K562 (cell line): ENCODE data around the gene DNAJB6. TPM values are rescaled to one million over a fixed set of nuclear protein-coding genes. Genes with fewer than 3 reads are reported as not detected.

Experiments
- BDP1 ChIP-seq: IDR thresholded peaks from 3 replicates; pipeline ENCODE4 v1.6.1; 2011; ENCODE audit not compliant: insufficient read length, insufficient read depth
- CC2D1A ChIP-seq: fragments of 450-650 bp; IDR thresholded peaks from 2 replicates; pipeline ENCODE4 v1.6.1; 2017; ENCODE audit warnings: mild to moderate bottlenecking
- COPS2 ChIP-seq: fragments of 450-650 bp; conservative IDR thresholded peaks from 2 replicates; pipeline ENCODE4 v1.6.1; 2016; ENCODE audit warnings: mild to moderate bottlenecking, moderate library complexity
- E2F5 ChIP-seq: sonication (generic); formaldehyde crosslinking; IDR thresholded peaks from 2 replicates; pipeline ENCODE4 v1.8.0; 2022; ENCODE audit warnings: mild to moderate bottlenecking, missing genetic modification reagents
- ETV1 ChIP-seq: fragments of 450-650 bp; conservative IDR thresholded peaks from 2 replicates; pipeline ENCODE4 v1.6.1; 2016; ENCODE audit warnings: missing genetic modification characterization, control low read depth, low read depth, missing compliant biosample characterization
- MEIS2 ChIP-seq: fragments of 450-650 bp; IDR thresholded peaks from 2 replicates; pipeline ENCODE4 v1.6.1; 2014; ENCODE audit warnings: mild to moderate bottlenecking; ENCODE audit not compliant: partially characterized antibody
- NR2C2 ChIP-seq, 2 experiments: fragments of 200-800 bp in 1 of 2; sonication (Bioruptor generic) in 1 of 2; sonication (generic) in 1 of 2; formaldehyde crosslinking in 1 of 2; IDR thresholded peaks; 2 replicates each; pipeline versions ENCODE4 v1.6.1 to v1.8.0; 2016 to 2022; ENCODE audit warnings: mild to moderate bottlenecking in 1 of 2, missing compliant biosample characterization in 1 of 2, missing genetic modification characterization in 1 of 2, missing genetic modification reagents in 1 of 2
- PTTG1 ChIP-seq: fragments of 450-650 bp; IDR thresholded peaks from 2 replicates; pipeline ENCODE4 v1.6.1; 2016; ENCODE audit warnings: low read depth, mild to moderate bottlenecking, missing genetic modification characterization, missing compliant biosample characterization
- TCF3 ChIP-seq: sonication (generic); formaldehyde crosslinking; IDR thresholded peaks from 2 replicates; pipeline ENCODE4 v1.4.0; 2020; ENCODE audit warnings: mild to moderate bottlenecking, missing genetic modification reagents
- ZEB2 ChIP-seq: fragments of 450-650 bp; IDR thresholded peaks from 2 replicates; pipeline ENCODE4 v1.6.1; 2016
- ZNF175 ChIP-seq: fragments of 200-800 bp; sonication (Bioruptor generic); IDR thresholded peaks from 2 replicates; pipeline ENCODE4 v1.6.1; 2016; ENCODE audit warnings: low read depth, mild to moderate bottlenecking, missing genetic modification characterization, missing compliant biosample characterization
- ZNF584 ChIP-seq: fragments of 200-800 bp; sonication (Bioruptor generic); IDR thresholded peaks from 2 replicates; pipeline ENCODE4 v1.6.1; 2016; ENCODE audit warnings: low read depth, mild to moderate bottlenecking, missing genetic modification characterization, missing compliant biosample characterization
- polyA plus RNA-seq, 8 experiments: library from polyadenylated mRNA; depleted of rRNA in 4 of 8; stranded (reverse) in 5 of 8; unstranded in 3 of 8; fragments of >200 nt; fragmentation: Nextera tagmentation in 2 of 8; fragmentation: Illumina TruSeq in 1 of 8; extraction: Ambion mirVana in 2 of 8; extraction: Trizol in 1 of 8; gene quantifications; 2 replicates each; pipeline versions ENCODE4 v1.2.1 to v1.2.3, GENCODE V29; 2011 to 2014; ENCODE audit warnings: inconsistent platforms in 1 of 8, missing spikeins in 1 of 8
- total RNA-seq, 7 experiments: library from RNA; depleted of rRNA in 6 of 7; stranded (reverse); fragments of >200 nt in 6 of 7; fragmentation: Illumina TruSeq in 2 of 7; extraction: Trizol in 2 of 7; gene quantifications; 2 replicates each; pipeline versions ENCODE4 v1.2.1 to v1.2.3, GENCODE V29; 2011 to 2021; ENCODE audit warnings: low replicate concordance in 1 of 7
- TF ChIP-seq, protein P1 (sequence below): fragments of 450-650 bp; IDR thresholded peaks from 2 replicates; pipeline ENCODE4 v1.6.1; 2017; ENCODE audit warnings: antibody characterized with exemption, mild to moderate bottlenecking
- TF ChIP-seq, protein P2 (sequence below): sonication (generic); formaldehyde crosslinking; IDR thresholded peaks from 2 replicates; pipeline ENCODE4 v1.4.0; 2020; ENCODE audit warnings: mild to moderate bottlenecking, missing genetic modification reagents
- TF ChIP-seq, protein P3 (sequence below): fragments of 200-800 bp; sonication (Bioruptor generic); IDR thresholded peaks from 2 replicates; pipeline ENCODE4 v1.6.1; 2017; ENCODE audit warnings: missing genetic modification characterization, missing compliant biosample characterization
- TF ChIP-seq, protein P4 (sequence below): sonication (generic); formaldehyde crosslinking; IDR thresholded peaks from 2 replicates; pipeline ENCODE4 v1.5.0; 2020; ENCODE audit warnings: missing genetic modification reagents

DNAJB6 gene
- total and polyA plus RNA-seq, 9 of the 15 experiments (the other 6 are each of a cell fraction or from before 2014, with no cell fraction given), result 84.5 to 158 (median 135) TPM

DNA sequence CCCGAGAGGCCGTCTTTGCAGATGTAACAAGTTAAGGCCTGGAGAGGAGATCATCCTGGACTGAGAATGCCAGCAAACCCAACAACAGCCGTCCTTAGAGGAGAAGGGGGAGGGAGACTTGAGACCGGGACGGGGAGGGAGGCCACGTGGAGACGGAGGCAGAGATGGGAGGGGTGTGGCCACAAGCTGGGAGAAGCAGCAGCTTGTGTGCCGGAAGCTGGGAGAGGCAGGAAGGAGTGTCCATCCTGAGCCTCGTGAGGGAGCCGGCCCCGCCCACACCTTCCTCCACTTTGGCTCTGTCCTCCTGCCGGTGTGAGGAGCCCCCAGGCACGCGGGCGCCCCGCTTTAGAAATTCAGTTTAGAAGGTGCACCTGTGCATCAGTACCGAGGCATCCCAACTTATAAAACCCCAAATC, 95.7 kb downstream of the DNAJB6 start (continued):
- TF ChIP-seq TCF3 (CRISPR knock-in tag) (no peak), ZNF175 (CRISPR knock-in tag) (no peak), MEIS2 (no peak), COPS2 (no peak), PTTG1 (tag) (no peak), NR2C2 (CRISPR knock-in tag; IDR thresholded peaks at IDR 0.05) (no peak), NR2C2 (tag; IDR thresholded peaks at IDR 0.05) (no peak), CC2D1A (no peak), BDP1 (no peak), ZNF584 (no peak), ETV1 (tag) (peak; percentile 37; the same call in 1 of the 2 replicates), E2F5 (CRISPR knock-in tag) (no peak), ZEB2 (no peak)
- TF ChIP-seq, protein P1, sequence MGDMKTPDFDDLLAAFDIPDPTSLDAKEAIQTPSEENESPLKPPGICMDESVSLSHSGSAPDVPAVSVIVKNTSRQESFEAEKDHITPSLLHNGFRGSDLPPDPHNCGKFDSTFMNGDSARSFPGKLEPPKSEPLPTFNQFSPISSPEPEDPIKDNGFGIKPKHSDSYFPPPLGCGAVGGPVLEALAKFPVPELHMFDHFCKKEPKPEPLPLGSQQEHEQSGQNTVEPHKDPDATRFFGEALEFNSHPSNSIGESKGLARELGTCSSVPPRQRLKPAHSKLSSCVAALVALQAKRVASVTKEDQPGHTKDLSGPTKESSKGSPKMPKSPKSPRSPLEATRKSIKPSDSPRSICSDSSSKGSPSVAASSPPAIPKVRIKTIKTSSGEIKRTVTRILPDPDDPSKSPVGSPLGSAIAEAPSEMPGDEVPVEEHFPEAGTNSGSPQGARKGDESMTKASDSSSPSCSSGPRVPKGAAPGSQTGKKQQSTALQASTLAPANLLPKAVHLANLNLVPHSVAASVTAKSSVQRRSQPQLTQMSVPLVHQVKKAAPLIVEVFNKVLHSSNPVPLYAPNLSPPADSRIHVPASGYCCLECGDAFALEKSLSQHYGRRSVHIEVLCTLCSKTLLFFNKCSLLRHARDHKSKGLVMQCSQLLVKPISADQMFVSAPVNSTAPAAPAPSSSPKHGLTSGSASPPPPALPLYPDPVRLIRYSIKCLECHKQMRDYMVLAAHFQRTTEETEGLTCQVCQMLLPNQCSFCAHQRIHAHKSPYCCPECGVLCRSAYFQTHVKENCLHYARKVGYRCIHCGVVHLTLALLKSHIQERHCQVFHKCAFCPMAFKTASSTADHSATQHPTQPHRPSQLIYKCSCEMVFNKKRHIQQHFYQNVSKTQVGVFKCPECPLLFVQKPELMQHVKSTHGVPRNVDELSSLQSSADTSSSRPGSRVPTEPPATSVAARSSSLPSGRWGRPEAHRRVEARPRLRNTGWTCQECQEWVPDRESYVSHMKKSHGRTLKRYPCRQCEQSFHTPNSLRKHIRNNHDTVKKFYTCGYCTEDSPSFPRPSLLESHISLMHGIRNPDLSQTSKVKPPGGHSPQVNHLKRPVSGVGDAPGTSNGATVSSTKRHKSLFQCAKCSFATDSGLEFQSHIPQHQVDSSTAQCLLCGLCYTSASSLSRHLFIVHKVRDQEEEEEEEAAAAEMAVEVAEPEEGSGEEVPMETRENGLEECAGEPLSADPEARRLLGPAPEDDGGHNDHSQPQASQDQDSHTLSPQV, result no peak
- TF ChIP-seq, protein P2, sequence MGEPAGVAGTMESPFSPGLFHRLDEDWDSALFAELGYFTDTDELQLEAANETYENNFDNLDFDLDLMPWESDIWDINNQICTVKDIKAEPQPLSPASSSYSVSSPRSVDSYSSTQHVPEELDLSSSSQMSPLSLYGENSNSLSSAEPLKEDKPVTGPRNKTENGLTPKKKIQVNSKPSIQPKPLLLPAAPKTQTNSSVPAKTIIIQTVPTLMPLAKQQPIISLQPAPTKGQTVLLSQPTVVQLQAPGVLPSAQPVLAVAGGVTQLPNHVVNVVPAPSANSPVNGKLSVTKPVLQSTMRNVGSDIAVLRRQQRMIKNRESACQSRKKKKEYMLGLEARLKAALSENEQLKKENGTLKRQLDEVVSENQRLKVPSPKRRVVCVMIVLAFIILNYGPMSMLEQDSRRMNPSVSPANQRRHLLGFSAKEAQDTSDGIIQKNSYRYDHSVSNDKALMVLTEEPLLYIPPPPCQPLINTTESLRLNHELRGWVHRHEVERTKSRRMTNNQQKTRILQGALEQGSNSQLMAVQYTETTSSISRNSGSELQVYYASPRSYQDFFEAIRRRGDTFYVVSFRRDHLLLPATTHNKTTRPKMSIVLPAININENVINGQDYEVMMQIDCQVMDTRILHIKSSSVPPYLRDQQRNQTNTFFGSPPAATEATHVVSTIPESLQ (CRISPR knock-in tag), result no peak
- TF ChIP-seq, protein P3, sequence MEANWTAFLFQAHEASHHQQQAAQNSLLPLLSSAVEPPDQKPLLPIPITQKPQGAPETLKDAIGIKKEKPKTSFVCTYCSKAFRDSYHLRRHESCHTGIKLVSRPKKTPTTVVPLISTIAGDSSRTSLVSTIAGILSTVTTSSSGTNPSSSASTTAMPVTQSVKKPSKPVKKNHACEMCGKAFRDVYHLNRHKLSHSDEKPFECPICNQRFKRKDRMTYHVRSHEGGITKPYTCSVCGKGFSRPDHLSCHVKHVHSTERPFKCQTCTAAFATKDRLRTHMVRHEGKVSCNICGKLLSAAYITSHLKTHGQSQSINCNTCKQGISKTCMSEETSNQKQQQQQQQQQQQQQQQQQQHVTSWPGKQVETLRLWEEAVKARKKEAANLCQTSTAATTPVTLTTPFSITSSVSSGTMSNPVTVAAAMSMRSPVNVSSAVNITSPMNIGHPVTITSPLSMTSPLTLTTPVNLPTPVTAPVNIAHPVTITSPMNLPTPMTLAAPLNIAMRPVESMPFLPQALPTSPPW (CRISPR knock-in tag), result no peak; the same call in 1 of the 2 replicates
- TF ChIP-seq, protein P4, sequence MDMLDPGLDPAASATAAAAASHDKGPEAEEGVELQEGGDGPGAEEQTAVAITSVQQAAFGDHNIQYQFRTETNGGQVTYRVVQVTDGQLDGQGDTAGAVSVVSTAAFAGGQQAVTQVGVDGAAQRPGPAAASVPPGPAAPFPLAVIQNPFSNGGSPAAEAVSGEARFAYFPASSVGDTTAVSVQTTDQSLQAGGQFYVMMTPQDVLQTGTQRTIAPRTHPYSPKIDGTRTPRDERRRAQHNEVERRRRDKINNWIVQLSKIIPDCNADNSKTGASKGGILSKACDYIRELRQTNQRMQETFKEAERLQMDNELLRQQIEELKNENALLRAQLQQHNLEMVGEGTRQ (CRISPR knock-in tag), result peak; percentile 66
